Transverse colon (tissue), 4 donors: Measurements from ENCODE around the gene ZNF91. TPM values are rescaled to one million over a fixed set of nuclear protein-coding genes. Genes with fewer than 3 reads are reported as not detected.

Source experiments
- DNase-seq: peaks from one replicate; pipeline ENCODE4 v3.0.0-alpha.2; 2019
- H3K27ac ChIP-seq, 4 donors: fragments of 200-600 bp; sonication (generic); 2 replicates each; pipeline ENCODE4 v1.5.1; 2016 to 2018; ENCODE audit warnings: inconsistent platforms in 4 of 4
- H3K27me3 ChIP-seq: fragments of 200-600 bp; sonication (generic); 2 replicates; pipeline ENCODE4 v1.5.1; 2017; ENCODE audit warnings: inconsistent platforms
- H3K36me3 ChIP-seq, 4 donors: fragments of 200-600 bp; sonication (generic); 2 replicates each; pipeline ENCODE4 v1.5.1; 2017 to 2019; ENCODE audit warnings: inconsistent platforms in 4 of 4
- H3K4me1 ChIP-seq, 4 donors: fragments of 200-600 bp; sonication (generic); 2 replicates each; pipeline ENCODE4 v1.5.1; 2017 to 2020; ENCODE audit warnings: inconsistent platforms in 4 of 4
- H3K4me3 ChIP-seq, 4 donors: fragments of 200-600 bp; sonication (generic); 1 replicate in 1 of 4; 2 replicates in 3 of 4; pipeline versions ENCODE4 v1.5.1 to v1.6.1; 2017 to 2019; ENCODE audit warnings: inconsistent platforms in 4 of 4
- H3K9me3 ChIP-seq, 2 donors: fragments of 200-600 bp; sonication (generic); 2 replicates each; pipeline ENCODE4 v1.5.1; 2017 to 2019; ENCODE audit warnings: inconsistent platforms in 2 of 2
- CTCF ChIP-seq, 5 experiments: fragments of 200-600 bp in 3 of 5; fragments of 450-650 bp in 2 of 5; sonication (generic) in 3 of 5; IDR thresholded peaks; 1 replicate in 2 of 5; 2 replicates in 3 of 5; pipeline ENCODE4 v1.5.1; 2016 to 2017; ENCODE audit warnings: antibody characterized with exemption in 5 of 5, inconsistent platforms in 3 of 5, mild to moderate bottlenecking in 2 of 5, moderate library complexity in 1 of 5
- EP300 ChIP-seq: sonication (generic); formaldehyde crosslinking; IDR thresholded peaks from one replicate; pipeline ENCODE4 v1.6.1; 2017; ENCODE audit warnings: antibody characterized with exemption, low read depth
- POLR2A ChIP-seq: fragments of 450-650 bp; IDR thresholded peaks from one replicate; pipeline ENCODE4 v1.6.1; 2016; ENCODE audit warnings: antibody characterized with exemption, mild to moderate bottlenecking, moderate library complexity
- POLR2AphosphoS5 ChIP-seq, 3 donors: sonication (generic); formaldehyde crosslinking; IDR thresholded peaks; one replicate each; pipeline ENCODE4 v1.6.1; 2016; ENCODE audit warnings: antibody characterized with exemption in 3 of 3
- WGBS, 2 donors: methylation state at CpG; one replicate each; pipeline ENCODE4 v1.1.5; 2018; ENCODE audit warnings: low coverage in 1 of 2; 5-methylcytosine and 5-hydroxymethylcytosine counted together
- in situ Hi-C, 4 donors: fragments of 200-750 bp; cut with MboI; loops; one replicate each; pipeline versions ENCODE4 v1.15.0 to v1.15.1; 2017; ENCODE audit warnings: low sequenced_read_pairs in 3 of 4, low pct_ligation_motif_present in 1 of 4, low pct_unique_long_range_greater_than_20kb in 1 of 4
- intact Hi-C: fragments of 100-400 bp; cut with DNase I; formaldehyde crosslinking; loops from one replicate; pipeline ENCODE4 v1.15.1; 2023; ENCODE audit warnings: low total_unique reads
- total RNA-seq, 4 donors: library from RNA; depleted of rRNA; stranded (reverse); fragments of >200 nt; gene quantifications; one replicate each; pipeline ENCODE4 v1.1.0, GENCODE V29; 2016

Gene ZNF91
- total RNA-seq, 4 donors from 2014 or later = 93.9 to 236 (median 157) TPM

DNA sequence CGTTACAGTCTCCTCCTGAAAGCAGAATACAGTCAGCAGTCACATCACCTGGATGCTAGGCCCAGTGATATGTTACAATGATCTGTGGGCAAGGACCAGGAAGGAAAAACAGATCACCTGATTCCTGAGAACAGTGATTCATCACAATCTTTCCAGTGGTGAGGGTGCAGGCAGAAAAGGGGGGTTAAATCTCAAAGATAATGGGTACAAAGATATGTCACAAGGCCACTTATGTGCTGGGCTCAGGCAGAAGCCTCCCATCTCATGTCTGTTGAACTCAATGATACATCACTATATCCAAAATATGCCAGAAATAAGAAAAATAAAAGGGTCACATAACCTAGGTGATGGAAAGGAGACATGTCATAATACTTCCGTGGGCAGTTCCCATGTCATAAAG lies 10.8 kb upstream of the ZNF91 start:
- Histone ChIP-seq H3K36me3 (no peaks in the 10 kb centered on the region), H3K27me3 (no peaks in the 10 kb centered on the region), H3K27ac (peak overlapping the region in 2 of 4 donors; percentile 25 to 36), H3K4me3 (no peak overlapping the region), H3K4me1 (peaks cover 10 to 44% (median 25%) of the 10 kb centered on the region in 4 donors), H3K9me3 (no peaks in the 10 kb centered on the region)
- no peak for DNase-seq
- 69% methylated on average over 2 of the region's 2 CpGs; no CpG with 5 or more reads in 1 of the 2 donors for WGBS, 2 donors
- intact Hi-C loops = no loop called here
- in situ Hi-C loops = no loop called here
- no peak for TF ChIP-seq POLR2A
- TF ChIP-seq POLR2AphosphoS5 (IDR thresholded peaks at IDR 0.05) = no peak
- TF ChIP-seq EP300 = no peak
- no peak for TF ChIP-seq CTCF (IDR thresholded peaks at IDR 0.05)

- Histone ChIP-seq H3K27me3 (no peaks in the 10 kb centered on the region), H3K27ac (peak overlapping the region; percentile 56 to 79 (median 74)), H3K36me3 (no peaks in the 10 kb centered on the region), H3K9me3 (no peaks in the 10 kb centered on the region), H3K4me1 (peaks cover 10 to 40% (median 22%) of the 10 kb centered on the region in 4 donors), H3K4me3 (no peak overlapping the region)
- WGBS, 2 donors = 100% methylated on average over 1 of the region's 1 CpG; no CpG with 5 or more reads in 1 of the 2 donors
- TF ChIP-seq EP300 (no peak), POLR2AphosphoS5 (IDR thresholded peaks at IDR 0.05) (no peak), CTCF (IDR thresholded peaks at IDR 0.05) (no peak), POLR2A (no peak)
- no peak for DNase-seq
- intact Hi-C loops (no loop called here), in situ Hi-C loops (no loop called here)
Measured at GRCh38 chr19:23404676-23405075, 9.4 kb upstream of the ZNF91 start.

DNA sequence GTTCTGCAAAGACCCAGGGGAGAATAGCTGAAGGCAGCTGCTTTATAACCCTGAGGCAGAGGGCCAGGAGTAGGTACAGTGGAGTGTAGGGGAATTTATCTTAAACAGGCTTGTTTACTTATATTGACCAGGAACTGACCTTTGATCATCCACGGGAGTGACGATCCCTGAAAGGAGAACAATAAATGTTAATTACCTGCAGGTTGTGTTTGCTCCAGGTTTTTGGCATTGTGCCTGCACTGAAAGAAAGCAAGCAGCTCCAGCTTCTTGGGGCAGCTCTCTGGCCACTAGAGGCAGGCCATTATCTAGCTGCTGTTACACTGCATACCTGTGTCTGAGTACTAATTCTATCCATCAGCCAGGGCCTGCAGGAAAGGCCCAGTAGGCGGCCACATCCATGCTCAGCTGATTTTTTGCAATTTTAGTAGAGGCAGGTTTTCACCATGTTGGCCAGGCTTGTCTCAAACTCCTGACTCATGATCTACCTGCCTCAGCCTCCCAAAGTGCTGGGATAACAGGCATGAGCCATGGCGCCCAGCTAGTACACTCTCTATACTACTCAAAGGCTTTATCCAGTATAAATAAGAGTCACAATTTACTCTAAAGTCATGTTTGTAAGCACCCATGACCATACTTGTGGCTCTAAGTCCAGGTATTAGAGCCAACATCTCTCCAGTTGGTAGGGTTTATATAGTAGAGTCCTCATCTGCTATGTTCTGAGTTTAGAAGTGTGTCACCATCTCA lies 8.5 kb upstream of the ZNF91 start:
- Histone ChIP-seq H3K4me3 (no peak overlapping the region), H3K9me3 (no peaks in the 10 kb centered on the region), H3K27me3 (no peaks in the 10 kb centered on the region), H3K4me1 (peaks cover 7 to 31% (median 17%) of the 10 kb centered on the region in 4 donors), H3K36me3 (no peaks in the 10 kb centered on the region), H3K27ac (peak overlapping the region; percentile 74 to 79 (median 76))
- WGBS, 2 donors = 64% methylated on average over 4 of the region's 4 CpGs; no CpG with 5 or more reads in 1 of the 2 donors
- in situ Hi-C loops = no loop called here
- intact Hi-C loops = no loop called here
- peak; percentile 87 for DNase-seq
- peak in 2 of 3 donors; percentile 64 to 73 for TF ChIP-seq POLR2AphosphoS5 (IDR thresholded peaks at IDR 0.05)
- no peak for TF ChIP-seq EP300
- TF ChIP-seq POLR2A = peak; percentile 37
- TF ChIP-seq CTCF (IDR thresholded peaks at IDR 0.05) = peak; percentile 21 to 92 (median 58)

DNA sequence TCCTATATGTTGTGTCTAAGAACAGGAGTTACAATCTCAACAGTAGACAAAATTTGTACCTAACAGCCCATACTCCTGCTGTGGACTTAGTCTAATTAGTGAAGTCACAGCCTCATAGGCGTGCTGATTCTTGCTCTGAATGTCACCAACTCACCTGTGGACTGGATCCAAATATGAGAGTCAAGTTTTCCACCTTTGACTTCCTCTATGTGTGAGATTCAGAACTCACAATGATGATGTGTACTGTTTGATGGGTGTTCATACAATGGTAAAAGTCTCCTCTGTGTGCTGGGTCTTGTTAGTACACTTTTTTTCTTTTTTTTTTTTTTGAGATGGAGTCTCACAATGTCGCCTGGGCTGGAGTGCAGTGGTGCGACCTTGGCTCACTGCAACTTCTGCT lies 7.8 kb upstream of the ZNF91 start:
- in situ Hi-C loops = no loop called here
- TF ChIP-seq POLR2A = no peak
- no peak for TF ChIP-seq EP300
- TF ChIP-seq POLR2AphosphoS5 (IDR thresholded peaks at IDR 0.05) = no peak
- TF ChIP-seq CTCF (IDR thresholded peaks at IDR 0.05) = no peak
- Histone ChIP-seq H3K27me3 (no peaks in the 10 kb centered on the region), H3K36me3 (no peaks in the 10 kb centered on the region), H3K4me1 (peaks cover 7 to 31% (median 17%) of the 10 kb centered on the region in 4 donors), H3K4me3 (no peak overlapping the region), H3K9me3 (no peaks in the 10 kb centered on the region), H3K27ac (peak overlapping the region; percentile 74 to 79 (median 76))
- 52% methylated on average over 3 of the region's 3 CpGs; no CpG with 5 or more reads in 1 of the 2 donors for WGBS, 2 donors
- intact Hi-C loops = no loop called here
- DNase-seq = no peak
